Endothelial cell of umbilical vein (primary cell): Measurements from ENCODE around the gene RGSL1. TPM values are rescaled to one million over a fixed set of nuclear protein-coding genes. Genes with fewer than 3 reads are reported as not detected.

Experiments used
- BruUV-seq: library from RNA; stranded (reverse); fragments of 400-500 nt; replicated peaks from 2 replicates; lab custom pipeline; 2021; lab: Mats Ljungman, UMichigan
- CTCF ChIA-PET: fragments of 300-600, 350-600 bp; sonication (Branson Sonifier 250); formaldehyde crosslinking; loops from one replicate; lab custom pipeline; 2021; ENCODE audit warnings: antibody characterized with exemption, inconsistent platforms; lab: Charles Lee
- POLR2A ChIA-PET: fragments of 300-600, 350-600 bp; sonication (Branson Sonifier 250); formaldehyde crosslinking; loops from one replicate; lab custom pipeline; 2021; ENCODE audit warnings: antibody characterized with exemption, inconsistent platforms; lab: Charles Lee
- DNase-seq: peaks from one replicate; pipeline ENCODE4 v3.0.0-alpha.2; 2011; ENCODE audit warnings: low read depth, low spot score
- FAIRE-seq: peaks from 2 replicates; lab custom pipeline; 2011; peaks lifted over from hg19 to GRCh38; lab: Jason Lieb, UNC
- H2AFZ ChIP-seq: 2 replicates; pipeline ENCODE4 v1.6.0; 2012; ENCODE audit warnings: low read depth, low read length, control low read depth, inconsistent platforms
- H3K27ac ChIP-seq: 2 replicates; pipeline ENCODE4 v1.5.1; 2011; ENCODE audit warnings: low read depth, mild to moderate bottlenecking, control low read depth, low read length, moderate library complexity; ENCODE audit not compliant: insufficient read depth
- H3K27me3 ChIP-seq, 2 experiments: 2 replicates each; pipeline versions ENCODE4 v1.6.0 to v1.6.1; 2011; ENCODE audit warnings: low read length in 2 of 2, mixed read lengths in 1 of 2; ENCODE audit not compliant: control insufficient read depth in 2 of 2, insufficient read depth in 2 of 2
- H3K36me3 ChIP-seq, 2 experiments: 2 replicates in 1 of 2; 3 replicates in 1 of 2; pipeline ENCODE4 v1.5.1; 2011; ENCODE audit warnings: low read length in 2 of 2, mild to moderate bottlenecking in 1 of 2, moderate library complexity in 1 of 2; ENCODE audit not compliant: control insufficient read depth in 2 of 2, insufficient read depth in 2 of 2; ENCODE audit errors: extremely low read depth in 1 of 2
- H3K4me1 ChIP-seq: 3 replicates; pipeline ENCODE4 v1.5.1; 2011; ENCODE audit warnings: mild to moderate bottlenecking, low read length; ENCODE audit not compliant: control insufficient read depth, insufficient read depth; ENCODE audit errors: extremely low read depth
- H3K4me2 ChIP-seq: 2 replicates; pipeline ENCODE4 v1.6.1; 2011; ENCODE audit warnings: low read length, control low read depth, mixed read lengths; ENCODE audit not compliant: insufficient read depth
- H3K4me3 ChIP-seq, 3 experiments: fragments of 200-600 bp in 1 of 3; sonication (generic), shearing (Covaris generic) in 1 of 3; replicated peaks in 1 of 3; 2 replicates each; pipeline ENCODE4 v1.5.1; 2011 to 2016; ENCODE audit warnings: control low read depth in 3 of 3, low read length in 3 of 3, mild to moderate bottlenecking in 2 of 3, inconsistent platforms in 1 of 3, low read depth in 1 of 3, moderate library complexity in 1 of 3; ENCODE audit not compliant: insufficient read depth in 1 of 3
- H3K79me2 ChIP-seq: 2 replicates; pipeline ENCODE4 v1.6.0; 2012; ENCODE audit warnings: low read length, inconsistent platforms; ENCODE audit not compliant: control insufficient read depth, insufficient read depth
- H3K9ac ChIP-seq: replicated peaks from 2 replicates; pipeline ENCODE3; 2011; ENCODE audit warnings: low read length, control low read depth; ENCODE audit not compliant: insufficient read depth; ENCODE audit errors: extremely low read depth
- H3K9me1 ChIP-seq: replicated peaks from 3 replicates; pipeline ENCODE4 v1.6.0; 2011; ENCODE audit warnings: mild to moderate bottlenecking, low read length; ENCODE audit not compliant: control insufficient read depth, insufficient read depth; ENCODE audit errors: extremely low read depth
- H3K9me3 ChIP-seq: replicated peaks from 2 replicates; pipeline ENCODE4 v1.5.1; 2012; ENCODE audit warnings: low read length, inconsistent platforms; ENCODE audit not compliant: control insufficient read depth, insufficient read depth
- H4K20me1 ChIP-seq: replicated peaks from 2 replicates; pipeline ENCODE3; 2011; ENCODE audit warnings: mild to moderate bottlenecking, low read length; ENCODE audit not compliant: control insufficient read depth, insufficient read depth; ENCODE audit errors: extremely low read depth
- CTCF ChIP-seq, 2 donors: IDR thresholded peaks; 1 replicate in 1 of 2; 2 replicates in 1 of 2; pipeline ENCODE4 v1.5.1; 2011; ENCODE audit warnings: low read length in 2 of 2, mild to moderate bottlenecking in 2 of 2, moderate library complexity in 2 of 2, control low read depth in 1 of 2, inconsistent platforms in 1 of 2, low read depth in 1 of 2; ENCODE audit not compliant: insufficient read depth in 1 of 2; ENCODE audit errors: extremely low read depth in 1 of 2
- EZH2 ChIP-seq: IDR thresholded peaks from 2 replicates; pipeline ENCODE4 v1.6.1; 2012; ENCODE audit warnings: borderline replicate concordance, low read depth, mild to moderate bottlenecking, moderate library complexity, low read length, inconsistent platforms; ENCODE audit not compliant: severe bottlenecking
- FOS ChIP-seq: IDR thresholded peaks from 2 replicates; pipeline ENCODE4 v1.6.1; 2011; ENCODE audit warnings: mild to moderate bottlenecking, low read length, moderate library complexity, borderline replicate concordance; ENCODE audit not compliant: insufficient read depth
- GATA2 ChIP-seq: IDR thresholded peaks from 2 replicates; pipeline ENCODE4 v1.7.0; 2011; ENCODE audit warnings: low read depth, mild to moderate bottlenecking, moderate library complexity, mixed read lengths, low read length; ENCODE audit not compliant: insufficient read length, insufficient read depth
- JUN ChIP-seq: IDR thresholded peaks from 2 replicates; pipeline ENCODE4 v1.6.1; 2011; ENCODE audit warnings: borderline replicate concordance, low read depth; ENCODE audit not compliant: insufficient read length, insufficient read depth
- MAX ChIP-seq: IDR thresholded peaks from 2 replicates; pipeline ENCODE4 v1.6.1; 2011; ENCODE audit not compliant: insufficient read depth, insufficient read length
- MYC ChIP-seq: IDR thresholded peaks from one replicate; pipeline ENCODE4 v1.6.1; 2011; ENCODE audit warnings: mild to moderate bottlenecking, low read depth, low read length
- POLR2A ChIP-seq: IDR thresholded peaks from 2 replicates; pipeline ENCODE4 v1.6.1; 2012; ENCODE audit warnings: low read depth, mild to moderate bottlenecking, control low read depth, low read length
- POLR2AphosphoS5 ChIP-seq: IDR thresholded peaks from 2 replicates; pipeline ENCODE4 v1.6.1; 2012; ENCODE audit warnings: low read depth, mild to moderate bottlenecking, control low read depth, low read length, moderate library complexity; ENCODE audit not compliant: insufficient read depth
- dilution Hi-C: fragments of 300-500 bp; cut with MboI; formaldehyde crosslinking; loops from one replicate; pipeline ENCODE4 v1.15.0; 2019; ENCODE audit warnings: low sequenced_read_pairs; ENCODE audit not compliant: extremely low pct_ligation_motif_present
- intact Hi-C: fragments of 100-400 bp; cut with micrococcal nuclease; formaldehyde crosslinking; loops from one replicate; pipeline ENCODE4 v1.10.0; 2022
- polyA plus RNA-seq, 4 experiments: library from polyadenylated mRNA; depleted of rRNA in 3 of 4; stranded (reverse) in 3 of 4; unstranded in 1 of 4; fragments of >200 nt; gene quantifications; 2 replicates each; pipeline versions ENCODE4 v1.2.1 to v1.2.3, GENCODE V29; 2011 to 2012; ENCODE audit warnings: missing spikeins in 1 of 4
- total RNA-seq: library from RNA; stranded (reverse); gene quantifications from 2 replicates; pipeline ENCODE4 v1.2.3, GENCODE V29; 2021

RGSL1 gene
- total and polyA plus RNA-seq, 2 donors (not counting 3 experiments of a cell fraction or from before 2014, with no cell fraction given): not detected

GRCh38 chr1:182608236-182608635 is 158.3 kb downstream of the RGSL1 start:
- ChIA-PET CTCF (interaction anchor here (1.7 to 18.9 kb wide), 3 partner anchors 9 to 177 kb away, joined by 6 to 891 read pairs (median 31); partner anchors contain the start of gene NPL), POLR2A (no interaction called here)
- H3K9ac ChIP-seq: no peak overlapping the region
- no peaks in the 10 kb centered on the region for H3K36me3 ChIP-seq
- no peaks in the 10 kb centered on the region for H3K9me1 ChIP-seq
- no peak for DNase-seq
- H4K20me1 ChIP-seq: no peaks in the 10 kb centered on the region
- FAIRE-seq: no peak
- no peak overlapping the region for H3K4me3 ChIP-seq
- H3K4me1 ChIP-seq: no peaks in the 10 kb centered on the region
- dilution Hi-C loops: no loop called here
- H3K4me2 ChIP-seq: no peak overlapping the region
- H3K79me2 ChIP-seq: no peaks in the 10 kb centered on the region
- no peaks in the 10 kb centered on the region for H3K9me3 ChIP-seq
- H2AFZ ChIP-seq: no peak overlapping the region
- H3K27me3 ChIP-seq: peaks cover 31 to 32% of the 10 kb centered on the region in 2 experiments
- intact Hi-C loops: no loop called here
- TF ChIP-seq GATA2 (no peak), JUN (no peak), POLR2AphosphoS5 (no peak), EZH2 (no peak), FOS (no peak), MAX (no peak), CTCF (IDR thresholded peaks at IDR 0.05; ENCODE audit: extremely low read depth in 1 of 2, insufficient read depth in 1 of 2, low read depth in 1 of 2, low read length in 2 of 2) (no peak), POLR2A (no peak), MYC (no peak)
- no peak overlapping the region for H3K27ac ChIP-seq
- BruUV-seq: no TSS peak
